Stimulated activated CD8-positive, alpha-beta memory T cell treated with anti-CD3 and anti-CD28 coated beads, Interleukin-7, amount 100 ng/mL, for 48 hours (primary cell): Measurements from ENCODE around the gene ABCC6.
"Not testable (repeated sequence)": the region's sequence is repeated elsewhere in the genome, so short reads cannot be mapped to it uniquely, and the experiment has no call there.

Experiments used
- DNase-seq, 2 donors: peaks; one replicate each; pipeline ENCODE4 v3.0.0-alpha.2; 2020; ENCODE audit warnings: low read depth in 1 of 2; ENCODE audit errors: extremely low read depth in 1 of 2

ABCC6 gene

GRCh38 chr16:16162591-16162990 lies 60.7 kb downstream of the ABCC6 start:
- no peak for DNase-seq

GRCh38 chr16:16161840-16162239 lies 61.5 kb downstream of the ABCC6 start:
- DNase-seq: not testable (repeated sequence)

DNA sequence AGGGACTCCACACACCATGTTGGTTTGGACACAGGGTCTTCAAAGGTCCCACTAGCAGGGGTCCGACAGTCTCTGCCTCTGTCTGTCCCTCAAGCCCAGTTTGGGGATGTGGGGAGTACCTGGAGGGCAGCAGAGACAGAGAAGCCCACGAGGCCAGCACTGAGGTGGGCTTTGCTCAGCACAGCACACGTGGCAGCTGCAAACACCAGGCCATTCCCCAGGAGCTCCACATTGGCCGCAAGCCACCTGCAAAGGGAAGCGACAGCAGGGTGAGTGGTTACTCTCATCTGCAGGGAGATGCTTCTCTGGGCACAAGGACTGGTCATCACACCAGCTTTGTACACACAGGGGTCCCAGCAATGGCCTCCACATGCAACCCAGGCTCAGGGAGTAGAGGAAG lies 62.0 kb downstream of the ABCC6 start:
- DNase-seq: no peak

DNA sequence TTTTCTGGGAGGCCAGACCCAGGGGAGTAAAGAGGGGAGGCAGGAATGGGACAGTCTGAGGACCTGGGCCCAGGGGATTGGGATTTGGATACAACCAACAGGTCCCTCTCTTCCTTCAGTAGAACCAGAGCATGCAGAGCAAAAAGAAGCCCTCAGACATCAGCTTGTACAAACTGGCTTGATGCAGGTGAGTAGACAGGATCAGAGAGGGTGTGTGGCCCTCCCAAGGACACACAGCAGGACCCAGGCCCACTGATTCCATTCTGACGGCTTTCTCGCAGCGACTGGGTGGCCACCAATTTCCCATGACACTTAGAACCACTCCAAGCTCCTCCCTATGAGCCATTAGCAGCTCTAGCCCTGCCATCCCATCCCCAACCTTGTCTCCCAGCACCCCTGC lies 63.6 kb downstream of the ABCC6 start:
- no peak for DNase-seq

DNA sequence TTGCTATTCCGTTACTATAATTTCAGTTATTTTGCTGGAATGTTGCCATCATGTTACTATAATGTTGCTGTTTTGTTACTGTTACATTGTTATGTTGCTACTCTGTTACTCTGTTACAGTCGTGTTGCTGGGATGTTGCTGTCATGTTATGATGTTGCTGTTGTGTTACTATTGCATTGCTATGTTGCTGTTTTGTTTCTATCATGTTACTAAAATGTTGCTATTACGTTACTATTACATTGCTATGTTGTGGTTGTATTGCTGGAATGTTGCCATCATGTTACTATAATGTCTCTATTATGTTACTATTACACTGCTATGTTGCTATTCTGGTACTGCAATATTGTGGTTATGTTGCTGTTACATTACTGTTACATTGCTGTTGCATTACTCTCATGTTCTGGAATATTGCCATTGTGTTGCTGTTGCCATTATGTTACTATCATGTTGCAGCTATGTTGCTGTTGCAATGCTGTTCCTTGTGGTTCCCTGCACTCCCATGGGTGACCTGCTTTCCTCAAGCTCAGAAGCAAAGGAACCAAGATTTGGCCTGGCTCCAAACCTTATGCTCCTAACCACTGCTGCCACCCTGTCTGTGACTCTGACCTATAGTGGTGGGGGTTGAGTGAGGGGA lies 64.4 kb downstream of the ABCC6 start:
- DNase-seq: no peak

- DNase-seq: no peak
Measured at GRCh38 chr16:16158082-16158658, 65.1 kb downstream of the ABCC6 start.

DNA sequence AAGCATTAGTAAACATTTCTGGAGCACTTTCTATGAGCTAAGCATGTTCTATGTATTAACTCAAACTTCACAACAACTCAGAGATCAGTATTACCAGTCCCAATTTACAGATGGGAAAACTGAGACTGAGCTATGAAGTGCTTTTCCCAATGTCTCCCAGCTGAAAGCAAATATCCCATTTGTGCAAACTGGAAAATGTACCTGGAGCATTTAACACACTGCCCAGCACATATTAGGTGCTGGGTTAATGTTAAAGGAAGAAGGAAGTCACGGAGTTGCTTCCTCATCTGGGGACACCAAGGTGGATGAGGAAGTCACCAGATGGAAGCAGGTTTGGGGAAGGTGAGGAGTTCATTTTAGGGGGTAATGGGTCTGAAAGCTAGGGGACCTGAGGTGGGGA lies 66.1 kb downstream of the ABCC6 start:
- DNase-seq: no peak

GRCh38 chr16:16155234-16155633 lies 68.1 kb downstream of the ABCC6 start:
- no peak for DNase-seq

DNA sequence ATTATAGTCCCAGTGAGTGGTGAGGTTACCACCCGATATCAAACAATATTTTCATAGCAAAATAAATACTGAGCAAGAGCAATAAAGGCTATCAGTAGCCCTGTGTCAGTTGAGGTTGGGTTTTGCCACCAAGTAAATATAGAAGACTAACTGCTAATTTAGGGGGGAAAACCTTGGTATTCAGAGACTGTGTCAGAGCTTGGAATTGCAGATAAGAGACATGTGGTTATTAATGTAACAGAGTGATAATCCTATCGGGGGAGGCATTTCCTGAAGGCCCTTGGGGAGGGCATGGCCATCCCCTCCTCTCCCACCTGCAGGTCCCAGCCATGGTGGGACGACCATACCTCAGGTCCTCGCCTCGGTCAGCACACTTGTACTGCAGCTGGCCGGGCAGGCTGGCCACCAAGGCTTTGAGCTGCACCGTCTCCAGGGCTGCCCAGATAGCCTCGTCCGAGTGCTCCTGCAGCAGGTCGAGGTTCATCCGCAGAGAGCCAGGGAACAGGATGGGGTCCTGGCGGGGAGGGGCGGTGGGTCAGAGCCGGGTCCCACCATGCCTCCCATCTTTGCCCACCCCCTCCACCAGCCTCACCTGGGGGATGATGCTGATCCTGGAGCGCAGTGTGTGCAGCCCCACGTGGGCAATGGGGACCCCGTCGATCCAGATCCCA lies 68.9 kb downstream of the ABCC6 start:
- DNase-seq: no peak

DNA sequence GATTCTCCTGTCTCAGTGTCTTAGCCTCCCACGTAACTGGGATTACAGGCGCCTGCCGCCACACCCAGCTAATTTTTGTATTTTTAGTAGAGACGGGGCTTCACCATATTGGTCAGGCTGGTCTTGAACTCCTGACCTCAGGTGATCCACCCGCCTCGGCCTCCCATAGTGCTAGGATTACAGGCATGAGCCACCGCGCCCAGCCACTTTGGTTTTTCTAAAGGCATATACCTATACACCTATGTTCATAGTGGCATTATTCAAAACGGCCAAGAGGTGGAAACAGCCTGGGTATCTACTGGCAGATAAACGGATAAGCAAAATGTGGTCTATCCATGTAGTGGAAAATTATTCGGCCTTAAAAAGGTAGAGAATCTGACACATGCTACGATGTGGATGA lies 70.3 kb downstream of the ABCC6 start:
- DNase-seq: not testable (repeated sequence)

DNA sequence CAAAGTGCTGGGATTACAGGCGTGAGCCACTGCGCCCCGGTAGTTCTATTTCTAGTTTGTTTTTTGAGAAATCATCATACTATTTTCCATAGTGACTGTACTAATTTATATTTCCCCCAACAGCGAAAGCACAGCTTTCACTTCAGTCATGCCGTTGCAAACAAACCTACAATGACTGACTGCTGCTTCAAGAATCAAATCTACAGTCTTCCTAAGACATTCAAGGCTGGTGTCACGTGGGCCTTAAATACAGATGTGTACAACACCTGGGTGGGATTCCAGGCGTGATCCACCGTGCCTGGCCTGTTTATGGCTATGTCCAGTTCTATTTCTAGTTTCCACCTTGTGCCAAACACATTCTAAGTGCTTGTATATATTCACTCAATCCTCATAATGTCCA lies 72.0 kb downstream of the ABCC6 start:
- DNase-seq: no peak

- no peak for DNase-seq
Measured at GRCh38 chr16:16150878-16151152, 72.5 kb downstream of the ABCC6 start.

DNA sequence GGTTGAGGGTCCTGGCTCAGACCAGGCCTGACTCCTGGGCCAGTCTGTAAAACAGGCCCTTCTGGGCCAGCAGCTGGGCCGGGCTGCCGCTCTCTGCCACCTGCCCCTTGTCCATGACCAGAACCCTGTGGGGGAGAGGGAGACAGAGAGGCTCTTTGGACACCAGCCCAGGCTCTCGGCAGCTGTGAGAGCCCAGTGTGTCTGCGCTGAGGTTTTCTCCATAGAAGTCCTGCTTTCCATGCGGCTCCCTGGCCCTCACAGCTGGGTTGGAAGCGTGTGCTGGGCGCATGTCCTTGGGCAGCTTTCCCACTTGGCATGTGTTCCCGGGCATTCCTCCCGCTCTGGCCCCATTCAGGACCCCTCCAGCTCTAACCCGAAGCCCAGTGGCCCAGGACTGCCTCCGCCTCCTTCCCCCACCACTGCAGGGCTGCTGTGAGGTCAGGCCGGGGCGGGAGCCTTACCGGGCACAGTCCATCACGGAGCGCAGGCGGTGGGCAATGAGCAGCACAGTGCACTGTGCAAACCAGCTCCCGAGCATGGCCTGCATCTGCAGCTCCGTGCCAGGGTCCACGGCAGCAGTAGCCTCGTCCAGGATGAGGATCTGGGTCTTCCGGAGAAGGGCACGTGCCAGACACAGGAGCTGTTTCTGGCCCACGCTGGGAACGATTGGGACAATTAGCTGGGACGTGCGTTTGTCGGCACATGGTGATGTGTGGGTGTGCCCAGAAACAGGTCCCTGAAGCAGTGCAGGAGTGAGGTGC lies 73.0 kb downstream of the ABCC6 start:
- DNase-seq: no peak

GRCh38 chr16:16149710-16150116 lies 73.6 kb downstream of the ABCC6 start:
- DNase-seq: no peak

GRCh38 chr16:16148755-16149154 lies 74.5 kb downstream of the ABCC6 start:
- DNase-seq: no peak

GRCh38 chr16:16148000-16148599 lies 75.2 kb downstream of the ABCC6 start:
- not testable (repeated sequence) for DNase-seq

GRCh38 chr16:16147316-16147999 lies 75.8 kb downstream of the ABCC6 start:
- DNase-seq: no peak

- DNase-seq: no peak
Measured at GRCh38 chr16:16146380-16147315, 76.6 kb downstream of the ABCC6 start.

- DNase-seq: no peak
Measured at GRCh38 chr16:16145286-16145685, 78.0 kb downstream of the ABCC6 start.

- DNase-seq: no peak
Measured at GRCh38 chr16:16144416-16144815, 78.9 kb downstream of the ABCC6 start.
